ENCODE data around the gene LTC4S. TPM values are rescaled to one million over a fixed set of nuclear protein-coding genes. Genes with fewer than 3 reads are reported as not detected.

Gene LTC4S
- total RNA-seq, 3 donors from 2014 or later: 3.8 to 8.8 (median 6.7) TPM

- Histone ChIP-seq H3K4me1 (peaks cover 9 to 31% of the 10 kb centered on the region in 2 donors), H3K27me3 (no peaks in the 10 kb centered on the region), H3K9me3 (no peaks in the 10 kb centered on the region), H3K27ac (peak overlapping the region; percentile 61 to 67), H3K36me3 (peaks cover 10% of the 10 kb centered on the region), H3K4me3 (peak overlapping the region in 2 of 3 donors; percentile 3 to 92)
- TF ChIP-seq POLR2AphosphoS5 (IDR thresholded peaks at IDR 0.05) (no peak), POLR2A (IDR thresholded peaks at IDR 0.05) (no peak)
- TF ChIP-seq, protein P1, sequence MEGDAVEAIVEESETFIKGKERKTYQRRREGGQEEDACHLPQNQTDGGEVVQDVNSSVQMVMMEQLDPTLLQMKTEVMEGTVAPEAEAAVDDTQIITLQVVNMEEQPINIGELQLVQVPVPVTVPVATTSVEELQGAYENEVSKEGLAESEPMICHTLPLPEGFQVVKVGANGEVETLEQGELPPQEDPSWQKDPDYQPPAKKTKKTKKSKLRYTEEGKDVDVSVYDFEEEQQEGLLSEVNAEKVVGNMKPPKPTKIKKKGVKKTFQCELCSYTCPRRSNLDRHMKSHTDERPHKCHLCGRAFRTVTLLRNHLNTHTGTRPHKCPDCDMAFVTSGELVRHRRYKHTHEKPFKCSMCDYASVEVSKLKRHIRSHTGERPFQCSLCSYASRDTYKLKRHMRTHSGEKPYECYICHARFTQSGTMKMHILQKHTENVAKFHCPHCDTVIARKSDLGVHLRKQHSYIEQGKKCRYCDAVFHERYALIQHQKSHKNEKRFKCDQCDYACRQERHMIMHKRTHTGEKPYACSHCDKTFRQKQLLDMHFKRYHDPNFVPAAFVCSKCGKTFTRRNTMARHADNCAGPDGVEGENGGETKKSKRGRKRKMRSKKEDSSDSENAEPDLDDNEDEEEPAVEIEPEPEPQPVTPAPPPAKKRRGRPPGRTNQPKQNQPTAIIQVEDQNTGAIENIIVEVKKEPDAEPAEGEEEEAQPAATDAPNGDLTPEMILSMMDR (IDR thresholded peaks at IDR 0.05): no peak
- intact Hi-C loops (cut with DNase I; ENCODE audit: low total_unique reads): loop anchor here (5.0 kb wide), 1 partner anchor 477 kb away; no protein-coding TSS in a partner anchor
- no peak for DNase-seq (ENCODE audit: low spot score in 2 of 2)
These were observed 10.1 kb downstream of the LTC4S start for GRCh38 chr5:179803651-179804554.

- Histone ChIP-seq H3K27ac (peak overlapping the region; percentile 94 to 97), H3K4me3 (peak overlapping the region in 2 of 3 donors; percentile 91 to 92), H3K27me3 (no peaks in the 10 kb centered on the region), H3K4me1 (peaks cover 9 to 31% of the 10 kb centered on the region in 2 donors), H3K9me3 (no peaks in the 10 kb centered on the region), H3K36me3 (peaks cover 5% of the 10 kb centered on the region)
- intact Hi-C loops (cut with DNase I; ENCODE audit: low total_unique reads): loop anchor here (5.0 kb wide), 1 partner anchor 477 kb away; no protein-coding TSS in a partner anchor
- TF ChIP-seq, protein P1 (IDR thresholded peaks at IDR 0.05): no peak
- TF ChIP-seq POLR2AphosphoS5 (IDR thresholded peaks at IDR 0.05): no peak
- TF ChIP-seq POLR2A (IDR thresholded peaks at IDR 0.05): no peak
- no peak for DNase-seq (ENCODE audit: low spot score in 2 of 2)
These were observed 10.8 kb downstream of the LTC4S start for GRCh38 chr5:179804555-179804947.

GRCh38 chr5:179805070-179805528, 11.3 kb downstream of the LTC4S start:
- Histone ChIP-seq H3K27ac (peak overlapping the region; percentile 94 to 97), H3K4me1 (peaks cover 9 to 31% of the 10 kb centered on the region in 2 donors), H3K27me3 (no peaks in the 10 kb centered on the region), H3K4me3 (peak overlapping the region; percentile 89 to 92 (median 91)), H3K9me3 (no peaks in the 10 kb centered on the region), H3K36me3 (no peaks in the 10 kb centered on the region)
- intact Hi-C loops (cut with DNase I; ENCODE audit: low total_unique reads): no loop called here
- DNase-seq (ENCODE audit: low spot score in 2 of 2): no peak
- TF ChIP-seq, protein P1 (IDR thresholded peaks at IDR 0.05): no peak
- TF ChIP-seq POLR2A (IDR thresholded peaks at IDR 0.05) (no peak), POLR2AphosphoS5 (IDR thresholded peaks at IDR 0.05) (no peak)

DNA sequence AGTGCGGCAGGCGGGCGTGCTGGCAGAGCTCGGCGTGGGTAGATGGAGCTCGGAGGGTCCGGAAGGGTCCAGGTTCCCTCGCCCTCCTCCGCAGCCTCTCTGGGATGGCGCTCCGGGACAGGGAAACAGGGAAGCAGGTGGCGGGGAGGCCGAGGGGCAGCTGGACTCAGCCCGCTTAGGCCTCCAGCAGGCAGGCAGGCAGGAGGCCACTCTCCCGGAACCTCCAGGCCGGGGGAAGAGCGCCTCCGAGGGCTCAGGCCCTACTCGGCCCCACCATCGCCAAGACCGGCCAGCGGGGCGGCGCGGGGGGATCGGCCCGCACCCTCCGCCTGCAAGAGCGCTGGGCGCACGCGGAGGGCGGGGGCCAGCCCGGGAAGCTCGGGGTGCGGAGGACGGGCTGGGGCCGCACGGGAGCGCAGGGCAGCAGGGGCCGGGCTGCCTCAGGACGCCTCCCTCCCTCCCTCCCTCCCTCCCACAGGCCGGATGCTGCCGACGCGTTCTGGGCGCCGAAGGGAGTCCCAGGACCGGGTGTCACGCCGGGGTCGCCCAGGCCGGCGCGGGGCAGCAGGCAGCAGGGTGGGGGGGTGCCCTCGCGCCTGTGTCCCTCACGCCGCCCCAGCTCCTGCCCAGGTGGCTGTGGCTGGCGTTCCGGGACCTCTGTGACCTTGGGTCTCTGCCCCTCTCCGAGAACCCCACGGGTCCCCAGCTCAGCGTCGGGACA, 11.9 kb downstream of the LTC4S start:
- DNase-seq (ENCODE audit: low spot score in 2 of 2): no peak
- H3K36me3 ChIP-seq: no peaks in the 10 kb centered on the region
- TF ChIP-seq POLR2A (IDR thresholded peaks at IDR 0.05) (no peak), POLR2AphosphoS5 (IDR thresholded peaks at IDR 0.05) (no peak)
- TF ChIP-seq, protein P1 (IDR thresholded peaks at IDR 0.05): no peak
- peak overlapping the region; percentile 89 to 92 (median 91) for H3K4me3 ChIP-seq
- intact Hi-C loops (cut with DNase I; ENCODE audit: low total_unique reads): no loop called here
- peak overlapping the region; percentile 94 to 97 for H3K27ac ChIP-seq
- H3K27me3 ChIP-seq: no peaks in the 10 kb centered on the region
- peaks cover 9 to 31% of the 10 kb centered on the region in 2 donors for H3K4me1 ChIP-seq
- H3K9me3 ChIP-seq: no peaks in the 10 kb centered on the region
